HG03342 (cell line): Measurements from ENCODE around the gene ANKRD13A.
"Not testable (repeated sequence)": the region's sequence is repeated elsewhere in the genome, so short reads cannot be mapped to it uniquely, and the experiment has no call there.

ENCODE experiments used
- ATAC-seq: cut with Tn5 transposase; IDR thresholded peaks from one replicate; pipeline ENCODE4 v1.9.1; 2021; ENCODE audit warnings: mild to moderate bottlenecking, moderate library complexity; ENCODE audit not compliant: unreplicated experiment

Gene ANKRD13A

GRCh38 chr12:110077800-110078199 lies 78.6 kb downstream of the ANKRD13A start:
- ATAC-seq: no peak

GRCh38 chr12:110079477-110080400 lies 80.5 kb downstream of the ANKRD13A start:
- peak; percentile 87 for ATAC-seq

GRCh38 chr12:110080410-110080809 lies 81.2 kb downstream of the ANKRD13A start:
- ATAC-seq: no peak

GRCh38 chr12:110084314-110085015 lies 85.2 kb downstream of the ANKRD13A start:
- no peak for ATAC-seq

GRCh38 chr12:110088216-110088615 lies 89.0 kb downstream of the ANKRD13A start:
- not testable (repeated sequence) for ATAC-seq

GRCh38 chr12:110088936-110089335 lies 89.7 kb downstream of the ANKRD13A start:
- ATAC-seq: no peak
